CD4-positive, alpha-beta T cell (primary cell): Measurements from ENCODE around the gene MYH14. TPM values are rescaled to one million over a fixed set of nuclear protein-coding genes. Genes with fewer than 3 reads are reported as not detected.

Experiments
- ATAC-seq: fragments of 200-7000 bp; cut with Tn5 transposase; one replicate; pipeline ENCODE4 v1.10.0; 2022; ENCODE audit warnings: mild to moderate bottlenecking; ENCODE audit not compliant: poor library complexity
- CTCF ChIA-PET: fragments of 350-600 bp; sonication (Branson Sonifier 250); formaldehyde crosslinking; loops from one replicate; lab custom pipeline; 2021; ENCODE audit warnings: antibody characterized with exemption, inconsistent platforms; lab: Charles Lee
- POLR2A ChIA-PET: fragments of 350-600 bp; sonication (Branson Sonifier 250); formaldehyde crosslinking; loops from one replicate; lab custom pipeline; 2021; ENCODE audit warnings: antibody characterized with exemption, inconsistent platforms; lab: Charles Lee
- DNase-seq, 14 experiments: peaks; one replicate each; pipeline ENCODE4 v3.0.0-alpha.2; 2013 to 2020; ENCODE audit warnings: mixed read lengths in 2 of 14
- H3K27ac ChIP-seq, 2 donors: one replicate each; pipeline versions ENCODE4 v1.5.1 to v1.7.0; 2013; ENCODE audit warnings: low read length in 2 of 2, low read depth in 1 of 2, mild to moderate bottlenecking in 1 of 2
- H3K27me3 ChIP-seq, 2 experiments: 1 replicate in 1 of 2; 2 replicates in 1 of 2; pipeline versions ENCODE4 v1.6.1 to v1.7.0; 2013; ENCODE audit warnings: low read length in 2 of 2, control low read depth in 1 of 2, mild to moderate bottlenecking in 1 of 2, moderate library complexity in 1 of 2; ENCODE audit not compliant: insufficient read depth in 2 of 2, control insufficient read depth in 1 of 2
- H3K36me3 ChIP-seq: one replicate; pipeline ENCODE4 v1.6.1; 2013; ENCODE audit warnings: low read length, control low read depth; ENCODE audit not compliant: insufficient read depth
- H3K4me1 ChIP-seq: one replicate; pipeline ENCODE4 v1.6.1; 2013; ENCODE audit warnings: low read length, control low read depth; ENCODE audit not compliant: insufficient read depth
- H3K4me3 ChIP-seq: one replicate; pipeline ENCODE4 v1.5.1; 2013; ENCODE audit warnings: mild to moderate bottlenecking, low read length, moderate library complexity
- H3K9me3 ChIP-seq, 2 experiments: 1 replicate in 1 of 2; 2 replicates in 1 of 2; pipeline versions ENCODE4 v1.6.1 to v1.7.0; 2013; ENCODE audit warnings: low read length in 2 of 2, mild to moderate bottlenecking in 2 of 2, control low read depth in 1 of 2, moderate library complexity in 1 of 2; ENCODE audit not compliant: control insufficient read depth in 1 of 2, insufficient read depth in 1 of 2
- H3K27ac Mint-ChIP-seq: one replicate; pipeline ENCODE4 v1.8.0; 2020; ENCODE audit warnings: mixed read lengths
- H3K27me3 Mint-ChIP-seq: one replicate; pipeline ENCODE4 v1.8.0; 2021; ENCODE audit warnings: mixed read lengths
- H3K36me3 Mint-ChIP-seq: one replicate; pipeline ENCODE4 v1.8.0; 2021; ENCODE audit warnings: low read depth, mixed read lengths
- H3K4me1 Mint-ChIP-seq: one replicate; pipeline ENCODE4 v1.8.0; 2021; ENCODE audit warnings: low read depth, mixed read lengths
- H3K4me3 Mint-ChIP-seq: one replicate; pipeline ENCODE4 v1.8.0; 2020; ENCODE audit warnings: mild to moderate bottlenecking, mixed read lengths
- H3K9me3 Mint-ChIP-seq: one replicate; pipeline ENCODE4 v1.8.0; 2020; ENCODE audit warnings: mixed read lengths
- intact Hi-C, 2 experiments: fragments of 100-400 bp; cut with DNase I in 1 of 2; cut with micrococcal nuclease in 1 of 2; formaldehyde crosslinking; loops; one replicate each; pipeline versions ENCODE4 v1.15.1 to v1.9.0; 2023 to 2025; cut with DNase I, micrococcal nuclease
- total RNA-seq, 174 experiments: library from RNA in 2 of 174; stranded (reverse) in 2 of 174; gene quantifications; one replicate each; pipeline ENCODE4 v1.2.3 and lab custom pipeline; 2021 to 2026
- TF ChIP-seq, protein P1 (sequence below): fragments of 200-600 bp; IDR thresholded peaks from one replicate; pipeline ENCODE4 v1.8.0; 2022; ENCODE audit warnings: antibody characterized with exemption, mild to moderate bottlenecking

MYH14 gene
- total RNA-seq, 2 experiments from 2014 or later = not detected

DNA sequence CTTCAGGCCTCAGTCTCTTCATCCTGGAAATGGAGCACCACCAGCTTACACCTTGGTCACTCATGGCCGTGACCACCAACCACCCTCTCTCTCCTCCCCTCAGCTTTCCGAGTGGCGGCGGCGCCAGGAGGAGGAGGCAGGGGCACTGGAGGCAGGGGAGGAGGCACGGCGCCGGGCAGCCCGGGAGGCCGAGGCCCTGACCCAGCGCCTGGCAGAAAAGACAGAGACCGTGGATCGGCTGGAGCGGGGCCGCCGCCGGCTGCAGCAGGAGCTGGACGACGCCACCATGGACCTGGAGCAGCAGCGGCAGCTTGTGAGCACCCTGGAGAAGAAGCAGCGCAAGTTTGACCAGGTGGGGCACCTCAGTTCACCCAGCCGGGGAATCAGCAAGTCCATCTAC is 78.1 kb downstream of the MYH14 start:
- no peak for DNase-seq
- CTCF ChIA-PET = no interaction called here

DNA sequence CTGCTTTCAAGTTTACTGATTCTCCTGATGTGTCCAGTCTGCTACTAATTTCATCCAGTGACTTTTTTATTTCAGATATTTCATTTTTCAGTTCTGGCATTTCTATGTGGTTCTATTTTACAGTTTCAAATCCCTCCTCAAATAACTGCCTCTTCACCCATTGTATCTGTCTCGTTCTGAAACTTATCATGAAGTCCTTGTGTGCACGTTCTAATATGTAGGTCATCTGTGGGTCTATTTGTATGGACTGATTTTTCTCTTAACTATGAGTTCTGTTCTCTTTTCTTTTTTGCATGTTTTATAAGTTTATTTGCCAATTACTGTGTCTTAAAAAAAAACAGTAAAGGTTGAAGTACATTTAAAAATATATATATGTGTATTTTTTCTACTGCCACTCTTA is 82.4 kb downstream of the MYH14 start:
- Histone ChIP-seq H3K27me3 (peaks cover 15 to 17% of the 10 kb centered on the region in 2 experiments), H3K4me1 (no peaks in the 10 kb centered on the region), H3K36me3 (no peaks in the 10 kb centered on the region), H3K4me3 (no peak overlapping the region), H3K9me3 (peaks cover 14 to 30% of the 10 kb centered on the region in 2 experiments), H3K27ac (no peak overlapping the region)
- TF ChIP-seq, protein P1, sequence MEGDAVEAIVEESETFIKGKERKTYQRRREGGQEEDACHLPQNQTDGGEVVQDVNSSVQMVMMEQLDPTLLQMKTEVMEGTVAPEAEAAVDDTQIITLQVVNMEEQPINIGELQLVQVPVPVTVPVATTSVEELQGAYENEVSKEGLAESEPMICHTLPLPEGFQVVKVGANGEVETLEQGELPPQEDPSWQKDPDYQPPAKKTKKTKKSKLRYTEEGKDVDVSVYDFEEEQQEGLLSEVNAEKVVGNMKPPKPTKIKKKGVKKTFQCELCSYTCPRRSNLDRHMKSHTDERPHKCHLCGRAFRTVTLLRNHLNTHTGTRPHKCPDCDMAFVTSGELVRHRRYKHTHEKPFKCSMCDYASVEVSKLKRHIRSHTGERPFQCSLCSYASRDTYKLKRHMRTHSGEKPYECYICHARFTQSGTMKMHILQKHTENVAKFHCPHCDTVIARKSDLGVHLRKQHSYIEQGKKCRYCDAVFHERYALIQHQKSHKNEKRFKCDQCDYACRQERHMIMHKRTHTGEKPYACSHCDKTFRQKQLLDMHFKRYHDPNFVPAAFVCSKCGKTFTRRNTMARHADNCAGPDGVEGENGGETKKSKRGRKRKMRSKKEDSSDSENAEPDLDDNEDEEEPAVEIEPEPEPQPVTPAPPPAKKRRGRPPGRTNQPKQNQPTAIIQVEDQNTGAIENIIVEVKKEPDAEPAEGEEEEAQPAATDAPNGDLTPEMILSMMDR = no peak
- intact Hi-C loops = no loop called here
- no peak overlapping the region for H3K27ac Mint-ChIP-seq
- H3K9me3 Mint-ChIP-seq = peaks cover 5% of the 10 kb centered on the region
- DNase-seq = no peak
- H3K27me3 Mint-ChIP-seq = peaks cover 44% of the 10 kb centered on the region
- H3K4me3 Mint-ChIP-seq = no peak overlapping the region
- CTCF ChIA-PET = no interaction called here
- no peaks in the 10 kb centered on the region for H3K4me1 Mint-ChIP-seq
- POLR2A ChIA-PET = no interaction called here
- no peaks in the 10 kb centered on the region for H3K36me3 Mint-ChIP-seq
- ATAC-seq = no peak

More for the DNA sequence above, 78.1 kb downstream of the MYH14 start:
- no peak overlapping the region for H3K27ac Mint-ChIP-seq
- H3K36me3 ChIP-seq = no peaks in the 10 kb centered on the region
- H3K4me1 Mint-ChIP-seq = no peaks in the 10 kb centered on the region
- peaks cover 9 to 14% of the 10 kb centered on the region in 2 experiments for H3K9me3 ChIP-seq
- H3K27me3 ChIP-seq = peaks cover 0 to 5% of the 10 kb centered on the region in 2 experiments
- H3K27me3 Mint-ChIP-seq = peaks cover 8% of the 10 kb centered on the region
- intact Hi-C loops = no loop called here
- ATAC-seq = no peak
- no peak overlapping the region for H3K4me3 Mint-ChIP-seq
- no peak overlapping the region for H3K27ac ChIP-seq
- no peaks in the 10 kb centered on the region for H3K36me3 Mint-ChIP-seq
- TF ChIP-seq, protein P1 = no peak
- peaks cover 3% of the 10 kb centered on the region for H3K9me3 Mint-ChIP-seq
- H3K4me3 ChIP-seq = no peak overlapping the region
- no peaks in the 10 kb centered on the region for H3K4me1 ChIP-seq
- POLR2A ChIA-PET = no interaction called here

DNA sequence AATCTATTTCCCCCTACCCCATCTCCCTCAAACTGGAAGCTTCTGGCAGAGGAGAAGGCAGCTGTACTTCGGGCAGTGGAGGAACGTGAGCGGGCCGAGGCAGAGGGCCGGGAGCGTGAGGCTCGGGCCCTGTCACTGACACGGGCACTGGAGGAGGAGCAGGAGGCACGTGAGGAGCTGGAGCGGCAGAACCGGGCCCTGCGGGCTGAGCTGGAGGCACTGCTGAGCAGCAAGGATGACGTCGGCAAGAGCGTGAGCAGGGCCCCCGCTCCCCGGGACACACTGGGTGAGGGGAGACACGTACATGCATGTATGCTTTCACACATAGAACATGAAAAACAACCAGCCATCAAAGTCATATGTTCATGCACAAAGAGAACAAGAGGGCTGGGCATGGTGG is 83.0 kb downstream of the MYH14 start:
- peaks cover 42% of the 10 kb centered on the region for H3K27me3 Mint-ChIP-seq
- Histone ChIP-seq H3K4me1 (no peaks in the 10 kb centered on the region), H3K27ac (no peak overlapping the region), H3K36me3 (no peaks in the 10 kb centered on the region), H3K9me3 (peaks cover 14 to 30% of the 10 kb centered on the region in 2 experiments), H3K27me3 (peaks cover 17 to 20% of the 10 kb centered on the region in 2 experiments), H3K4me3 (no peak overlapping the region)
- ChIA-PET CTCF (no interaction called here), POLR2A (no interaction called here)
- no peaks in the 10 kb centered on the region for H3K36me3 Mint-ChIP-seq
- DNase-seq (no peak), ATAC-seq (no peak)
- intact Hi-C loops = no loop called here
- peaks cover 5% of the 10 kb centered on the region for H3K9me3 Mint-ChIP-seq
- TF ChIP-seq, protein P1 = no peak
- H3K27ac Mint-ChIP-seq = no peak overlapping the region
- no peak overlapping the region for H3K4me3 Mint-ChIP-seq
- no peaks in the 10 kb centered on the region for H3K4me1 Mint-ChIP-seq
